ENCODE data around the gene ALOX12B.

The ALOX12B gene

DNA sequence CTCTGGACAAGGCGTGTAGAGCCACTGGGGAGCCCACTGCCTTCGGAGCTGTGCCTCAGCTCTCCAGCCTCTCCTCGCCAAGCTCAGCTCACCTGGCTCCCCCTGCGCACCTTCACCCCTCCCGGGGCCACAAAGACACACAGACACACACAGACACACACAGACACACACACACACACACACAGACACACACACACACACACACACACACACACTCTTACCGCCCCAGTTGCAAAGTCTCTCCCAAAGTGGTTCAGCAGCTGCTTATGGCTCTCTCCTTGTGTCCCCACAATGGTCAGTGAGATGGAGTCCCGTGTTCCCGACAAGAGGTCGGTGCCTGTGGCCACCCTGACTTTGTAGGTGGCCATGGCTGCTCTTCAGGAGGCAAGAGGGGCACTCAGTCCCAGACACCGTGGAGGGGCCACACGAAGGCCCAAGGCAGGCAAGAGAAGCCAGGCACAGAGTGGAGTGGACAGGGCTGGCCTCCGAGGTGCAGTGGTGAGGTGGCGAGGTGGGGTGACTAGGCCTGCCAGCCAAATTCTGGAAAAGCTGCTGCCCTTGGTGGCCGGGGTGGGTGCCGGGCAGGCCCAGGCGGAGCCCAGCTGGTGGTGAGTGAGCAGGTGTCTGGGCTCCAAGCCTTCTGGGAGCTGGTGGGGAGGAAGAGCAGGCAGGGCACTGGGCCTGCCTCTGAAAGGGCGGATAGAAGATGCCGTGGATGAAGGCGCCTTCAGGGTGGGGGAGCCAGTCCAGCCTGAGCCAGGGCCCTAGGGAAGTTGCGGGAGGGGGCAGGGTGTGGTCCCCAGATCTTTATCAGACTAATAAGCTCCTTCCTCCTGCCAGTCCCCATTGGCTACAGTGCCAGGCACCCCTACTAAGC, at the start of gene ALOX12B:
ALOX12B (minus strand) TSS at position 642 of the 877 bp plus-strand sequence; CDS start at position 368, 274 bp downstream.
- no peak for DNase-seq

DNA sequence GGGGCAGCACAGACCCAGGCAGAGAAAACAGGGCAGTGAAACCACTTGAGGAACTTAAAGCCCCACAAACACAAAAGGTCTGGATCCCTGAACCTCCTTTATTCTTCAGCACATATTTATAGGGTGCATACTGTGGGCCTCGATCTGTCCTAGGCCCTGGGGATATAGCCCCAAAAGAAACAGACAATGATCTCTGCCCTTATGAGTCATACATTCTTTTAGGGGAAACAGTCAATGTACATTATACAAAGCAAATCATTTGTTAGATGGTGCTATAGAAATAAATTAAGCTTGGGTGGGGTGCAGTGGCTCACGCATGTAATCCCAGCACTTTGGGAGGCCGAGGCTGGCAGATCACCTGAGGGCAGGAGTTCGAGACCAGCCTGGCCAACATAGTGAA, 46.4 kb upstream of the ALOX12B start:
- no peak for DNase-seq

DNA sequence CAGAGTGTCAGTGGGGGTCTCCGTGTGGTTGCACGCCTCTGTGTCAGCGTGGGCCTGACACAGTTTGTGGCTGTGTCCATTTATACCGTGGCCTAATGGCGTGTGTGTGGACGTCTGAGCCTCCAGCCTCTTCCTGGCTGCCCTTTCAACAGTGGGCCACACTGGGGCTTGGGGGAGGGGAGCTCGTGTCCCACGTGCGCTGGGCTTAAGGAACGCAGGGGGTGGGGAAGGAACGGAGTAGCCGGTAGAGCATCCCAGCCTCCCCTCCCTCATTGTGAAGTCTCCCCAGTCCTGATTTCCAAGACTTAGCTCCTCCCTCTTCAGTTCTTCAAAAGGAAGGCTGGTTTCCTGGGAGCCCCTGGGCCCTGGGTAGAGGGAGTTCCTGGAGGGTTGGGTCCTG, 45.9 kb upstream of the ALOX12B start:
- no peak for DNase-seq

DNA sequence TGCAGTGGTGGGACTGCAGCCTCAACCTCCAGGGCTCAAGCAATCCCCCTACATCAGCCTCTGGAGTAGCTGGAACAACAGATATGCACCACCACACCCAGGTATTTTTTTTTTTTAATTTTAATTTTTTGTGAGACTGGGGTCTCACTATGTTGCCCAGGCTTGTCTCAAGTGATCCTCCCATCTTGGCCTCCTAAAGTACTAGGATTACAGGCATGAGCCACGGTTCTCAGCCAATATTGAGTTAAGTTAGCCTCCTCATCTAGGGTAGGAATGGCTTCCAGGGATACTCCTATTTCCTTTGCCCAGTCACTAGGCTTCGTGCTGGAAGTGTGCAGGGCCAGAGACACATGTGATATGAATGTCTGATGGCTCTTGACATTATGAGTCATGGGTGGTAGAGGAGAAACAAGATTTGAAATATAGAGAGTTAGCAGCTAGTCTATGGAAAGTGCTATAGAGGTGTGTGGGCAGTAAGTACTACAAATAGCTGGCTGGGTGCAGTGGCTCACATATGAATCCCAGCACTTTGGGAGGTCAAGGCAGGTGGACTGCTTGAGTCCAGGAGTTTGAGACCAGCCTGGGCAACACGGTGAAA, 44.4 kb upstream of the ALOX12B start:
- DNase-seq: no peak

DNA sequence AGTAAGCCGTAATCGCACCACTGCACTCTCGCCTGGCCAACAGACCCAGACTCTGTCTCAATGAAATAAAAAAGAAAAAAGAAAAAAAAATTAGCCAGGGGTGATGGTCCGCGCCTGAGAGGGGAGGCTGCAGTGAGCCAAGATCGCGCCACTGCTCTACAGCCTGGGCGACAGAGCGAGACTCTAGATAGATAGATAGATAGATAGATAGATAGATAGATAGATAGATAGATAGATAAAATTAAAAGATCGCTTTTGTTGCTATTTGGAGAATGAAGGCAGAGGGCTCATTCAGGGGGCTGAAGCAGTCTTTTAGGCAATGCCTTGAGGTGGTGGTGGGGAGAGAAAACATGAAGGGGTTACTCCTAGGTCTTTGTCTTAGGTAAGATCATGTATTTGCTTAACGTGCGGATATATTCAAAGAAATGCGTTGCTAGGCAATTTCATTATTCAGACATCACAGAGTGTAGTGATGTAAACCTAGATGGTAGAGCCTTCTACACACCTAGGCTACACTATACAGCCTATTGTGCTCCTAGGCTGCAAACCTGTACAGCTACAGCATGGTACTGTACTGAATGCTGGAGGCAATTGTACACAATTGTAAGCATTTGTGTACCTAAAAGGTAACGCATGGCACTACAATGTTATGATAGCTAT, 40.7 kb upstream of the ALOX12B start:
- DNase-seq: no peak

DNA sequence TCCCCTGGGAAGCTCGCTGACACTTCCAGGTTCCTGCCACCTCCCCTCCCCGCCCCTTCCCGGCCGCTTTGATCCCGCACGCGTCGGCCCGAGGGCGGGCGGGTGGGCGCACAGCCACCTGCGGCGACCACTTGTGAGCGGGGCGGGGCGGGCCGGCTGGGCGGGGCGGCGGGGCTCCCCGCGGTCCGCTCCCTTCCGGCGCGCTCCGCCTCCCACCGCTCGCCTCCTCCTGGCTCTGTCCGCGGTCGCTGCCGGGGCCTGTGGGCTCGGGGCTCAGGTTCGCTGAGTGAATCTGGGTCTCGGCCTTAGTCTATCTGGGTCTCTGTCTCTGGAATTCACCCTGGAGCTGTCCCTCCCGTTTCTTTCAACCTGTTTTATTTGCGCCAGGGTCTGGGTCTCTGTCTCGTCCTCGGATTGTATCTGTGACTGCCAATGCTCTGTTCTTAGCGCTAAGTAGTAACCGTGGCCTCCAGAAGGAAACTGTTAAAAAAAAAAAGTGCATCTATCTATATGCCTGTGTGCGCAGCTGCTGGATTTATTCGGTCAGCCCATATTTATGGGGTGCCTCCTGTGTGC, 39.1 kb upstream of the ALOX12B start:
- peak; percentile 38 for DNase-seq

DNA sequence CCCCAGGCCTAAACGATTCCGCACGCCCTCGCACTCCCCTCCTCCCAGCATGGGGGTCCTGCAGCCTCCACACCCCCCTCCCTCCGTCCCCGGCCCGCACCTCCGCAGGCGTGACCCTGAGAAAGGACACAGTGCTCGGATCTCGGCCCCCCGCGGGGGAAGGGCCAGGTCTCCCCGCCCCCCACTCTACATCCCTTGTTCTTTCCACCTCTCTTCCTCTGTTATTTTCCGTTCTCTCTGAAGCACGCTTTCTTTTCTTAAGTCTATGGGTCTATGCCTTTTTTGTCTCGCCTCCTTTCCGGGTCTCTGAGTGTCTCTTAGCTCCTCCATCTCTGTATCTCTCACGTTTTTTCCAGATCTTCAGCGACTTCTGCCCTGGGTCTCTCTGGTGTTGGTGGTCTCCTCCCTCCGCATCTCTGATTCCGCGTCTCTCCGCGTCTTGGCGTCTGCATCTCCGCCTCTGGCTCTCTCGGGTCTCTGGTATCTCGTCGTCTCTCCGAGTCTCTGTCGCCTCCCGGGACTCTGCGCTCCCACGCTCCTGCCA, 38.5 kb upstream of the ALOX12B start:
- DNase-seq: no peak

DNA sequence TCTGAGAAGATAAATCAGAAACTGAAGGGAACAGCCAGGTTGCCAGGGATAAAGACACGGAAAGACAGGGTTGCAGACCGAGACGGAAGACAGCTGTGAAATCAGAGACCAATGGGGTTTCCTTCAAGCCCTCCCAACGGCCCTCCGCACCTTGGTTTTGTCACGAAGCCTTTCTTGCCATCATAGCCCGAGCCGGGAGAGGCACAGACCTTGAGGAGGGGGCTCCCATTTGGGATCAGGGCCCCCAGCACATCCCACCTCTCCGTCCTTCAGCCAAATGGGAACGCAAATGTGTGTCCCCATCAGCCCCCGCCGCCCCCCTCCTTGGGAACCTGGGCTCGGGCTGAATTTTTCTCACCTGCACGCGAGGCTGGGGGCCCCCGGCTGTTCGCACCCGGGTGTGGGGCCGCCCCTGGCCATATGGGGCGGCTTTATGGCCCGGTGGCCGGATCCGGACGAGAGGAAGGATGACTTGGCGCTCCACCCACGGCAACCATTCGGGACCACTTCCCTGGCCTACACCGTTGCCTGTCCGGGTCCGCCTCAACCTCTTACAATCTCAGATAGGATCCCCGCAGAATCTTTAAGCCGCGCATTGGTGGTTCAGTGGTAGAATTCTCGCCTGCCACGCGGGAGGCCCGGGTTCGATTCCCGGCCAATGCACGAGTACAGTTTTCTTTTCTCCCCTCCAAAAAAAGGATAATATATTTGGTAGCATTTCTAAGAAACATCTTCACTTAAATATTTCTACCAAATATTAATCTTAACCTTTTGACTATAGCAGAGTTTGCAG, 37.8 kb upstream of the ALOX12B start:
- peak; percentile 75 for DNase-seq

DNA sequence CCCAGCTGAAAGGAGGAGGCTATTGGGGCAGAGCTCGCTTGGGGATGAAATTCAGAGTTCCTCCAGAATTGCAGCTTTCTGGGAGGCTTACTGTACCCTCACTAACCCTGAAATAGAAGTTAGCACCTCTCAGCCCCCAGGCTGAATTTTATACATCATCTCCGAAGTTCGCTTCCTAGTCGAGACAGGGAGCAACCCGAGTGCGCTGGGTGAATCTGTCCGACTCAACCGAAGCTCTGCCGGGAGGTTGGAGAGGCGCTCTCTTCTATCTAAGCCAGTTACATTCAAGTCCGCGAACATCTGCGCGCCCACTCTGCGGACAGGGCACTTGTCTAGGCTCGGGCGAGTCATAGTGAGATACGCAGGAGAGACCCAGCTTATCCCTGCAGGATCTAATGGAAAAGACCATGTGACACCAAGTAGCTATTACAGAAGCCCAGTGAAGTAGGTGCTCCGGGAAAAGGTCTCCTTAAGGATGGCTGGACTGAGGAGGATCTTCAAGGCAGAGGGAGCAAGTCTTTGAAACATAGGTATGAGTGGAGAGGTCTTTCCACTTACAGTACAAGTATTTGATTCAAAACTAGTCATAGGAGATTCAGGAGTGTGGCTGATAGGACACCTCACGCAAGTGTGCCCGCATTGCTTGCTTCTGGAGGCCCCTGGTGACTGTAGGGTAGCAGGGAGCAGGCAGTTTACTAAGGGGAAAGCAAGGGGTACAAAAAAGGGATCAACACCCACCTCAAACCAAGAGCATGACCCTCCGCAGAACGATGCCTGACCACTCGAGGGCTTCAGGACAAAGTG, 37.0 kb upstream of the ALOX12B start:
- DNase-seq: peak; percentile 17

DNA sequence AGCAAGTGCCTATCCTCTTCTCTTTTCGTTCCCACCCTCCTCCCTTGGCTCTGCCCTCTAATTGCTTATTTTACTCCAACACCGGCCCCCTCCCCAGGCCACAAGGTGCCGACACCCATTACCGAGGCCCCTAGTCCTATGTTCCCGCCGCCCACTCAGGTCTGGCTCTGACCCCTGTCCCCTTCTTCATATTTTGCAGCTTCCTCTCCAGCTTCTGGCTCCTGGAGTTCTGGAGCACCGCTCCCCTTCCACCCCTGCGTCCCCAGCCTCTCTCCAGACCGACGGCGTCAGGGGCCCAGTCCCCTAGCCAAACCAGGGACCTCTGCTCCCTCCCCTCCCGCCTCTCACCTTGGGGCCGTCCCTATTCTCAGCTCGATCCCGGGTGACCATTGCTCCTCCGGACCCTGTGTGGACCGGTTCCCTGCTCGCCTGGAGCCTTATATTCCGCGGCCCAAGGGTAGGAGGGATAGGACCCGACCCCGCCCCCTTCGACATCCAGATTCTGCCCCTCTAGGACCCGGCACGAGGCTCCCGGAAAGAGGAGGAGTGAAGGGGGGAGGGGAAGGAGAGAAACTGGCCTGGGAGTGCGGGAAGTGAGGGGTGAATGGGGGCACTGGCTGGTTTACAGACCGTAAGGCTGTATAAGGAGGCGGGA, 36.3 kb upstream of the ALOX12B start, which contains the start of gene HES7:
HES7 (minus strand) TSS at position 412 of the 655 bp plus-strand sequence; CDS start at position 390, 22 bp downstream.
- no peak for DNase-seq

DNA sequence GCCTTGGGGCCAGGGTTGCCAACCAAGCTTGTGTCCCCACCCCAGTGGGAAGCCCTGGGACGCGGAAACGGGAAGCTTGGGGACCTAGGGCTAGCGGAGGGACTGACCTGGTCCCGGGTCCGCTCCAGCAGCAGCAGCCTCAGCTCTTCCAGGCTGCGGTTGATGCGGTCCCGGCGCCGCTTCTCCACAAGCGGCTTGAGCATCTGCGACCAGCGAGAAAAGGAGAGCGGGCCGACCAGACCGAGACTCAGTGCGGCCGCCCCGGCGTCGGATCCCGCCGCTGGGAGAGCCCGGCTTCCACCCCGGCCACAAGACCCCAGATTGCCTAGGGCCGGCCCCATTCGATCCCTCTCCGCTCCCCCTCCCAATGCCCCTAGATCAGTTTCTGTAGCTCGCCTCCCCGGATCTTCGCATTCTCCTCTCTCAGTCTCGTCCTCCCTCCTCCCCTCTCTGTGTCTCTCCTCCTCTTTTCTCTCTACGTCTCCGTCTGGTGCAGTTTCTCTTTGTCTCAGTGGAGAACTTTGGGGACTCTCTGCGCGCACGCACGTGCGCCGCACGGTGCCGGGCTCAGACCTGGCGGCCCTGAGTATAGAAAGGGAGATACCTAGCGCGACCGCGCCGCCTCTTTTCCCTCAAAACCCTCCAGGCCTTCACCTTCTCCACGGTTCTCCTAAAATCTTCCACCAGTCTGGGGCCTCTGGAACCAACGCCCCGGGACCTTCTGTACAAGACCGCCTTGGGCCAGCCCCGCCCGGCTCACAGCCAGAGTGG, 35.6 kb upstream of the ALOX12B start:
- peak; percentile 31 for DNase-seq

DNA sequence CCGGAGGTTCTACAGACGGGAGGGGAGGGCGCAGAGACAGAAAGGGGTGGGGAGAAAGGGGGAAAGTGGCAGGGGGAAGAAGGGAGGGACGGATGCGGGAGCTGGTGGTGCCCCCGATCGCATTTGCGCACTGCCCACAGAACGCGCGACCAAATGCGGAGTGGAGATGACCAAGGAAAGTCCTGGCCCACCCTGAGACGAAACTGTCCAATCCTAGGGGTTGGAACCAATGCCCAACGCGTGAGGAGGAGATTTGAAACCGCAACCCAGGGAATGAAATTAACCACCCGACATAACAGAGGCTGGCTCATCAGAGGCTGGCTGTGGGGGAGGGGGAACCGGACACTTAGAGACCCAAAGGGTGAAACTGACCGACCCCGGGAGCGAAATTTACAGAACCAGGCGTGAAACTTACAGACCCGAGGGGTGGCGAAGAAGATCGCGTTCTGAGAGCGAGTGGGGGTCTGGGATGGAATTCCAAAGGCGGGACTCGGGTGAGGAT, 35.0 kb upstream of the ALOX12B start:
- DNase-seq: peak; percentile 6

DNA sequence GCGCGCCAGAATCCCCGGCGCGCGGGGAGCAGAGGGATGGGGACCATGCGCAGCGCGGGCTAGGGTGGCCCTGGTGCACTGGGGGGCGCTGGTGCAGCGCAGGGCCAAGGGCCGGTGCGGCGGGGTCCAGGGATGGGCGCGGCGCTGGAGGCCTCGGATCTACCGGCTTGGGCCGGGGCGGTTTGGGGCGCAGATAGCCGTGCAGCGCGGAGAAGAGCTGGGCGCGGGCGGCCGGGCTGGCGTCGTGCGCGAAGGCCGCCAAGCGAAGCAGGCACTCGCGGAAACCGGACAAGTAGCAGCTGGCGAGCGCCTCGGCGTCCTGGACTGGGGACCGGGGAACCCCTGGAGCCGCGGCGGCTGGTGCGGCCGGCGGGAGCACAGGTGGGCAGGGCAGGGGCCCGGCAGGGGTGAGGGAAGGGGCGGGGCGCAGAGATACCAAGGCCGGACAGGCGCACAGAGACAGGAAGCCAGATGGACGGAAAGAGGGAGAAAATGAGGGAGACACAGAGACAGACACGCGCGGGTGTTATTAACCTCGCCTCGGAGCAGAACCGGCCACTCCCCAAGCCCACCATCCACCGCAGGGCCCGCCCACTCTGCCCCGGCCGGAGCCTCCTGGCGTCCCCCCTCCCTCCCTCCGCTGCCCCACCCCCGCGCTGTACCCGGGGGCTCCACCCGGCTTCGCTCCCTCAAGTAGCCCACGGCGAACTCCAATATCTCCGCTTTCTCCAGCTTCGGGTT, 34.3 kb upstream of the ALOX12B start:
- peak; percentile 31 for DNase-seq

DNA sequence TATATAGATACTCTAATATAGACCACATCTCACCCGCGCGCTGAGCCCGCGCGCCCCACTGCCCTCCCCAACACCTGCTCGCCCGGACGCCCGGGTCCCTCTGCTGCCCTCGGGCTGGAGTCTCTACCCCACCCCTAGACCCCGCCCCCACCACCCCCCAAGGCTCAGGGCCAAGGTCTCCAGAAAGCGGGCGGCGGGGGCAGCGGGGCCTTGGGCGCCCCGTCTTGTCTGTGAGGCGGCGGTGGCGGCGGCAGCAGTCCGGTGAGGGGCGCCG, 33.8 kb upstream of the ALOX12B start:
- DNase-seq: no peak

DNA sequence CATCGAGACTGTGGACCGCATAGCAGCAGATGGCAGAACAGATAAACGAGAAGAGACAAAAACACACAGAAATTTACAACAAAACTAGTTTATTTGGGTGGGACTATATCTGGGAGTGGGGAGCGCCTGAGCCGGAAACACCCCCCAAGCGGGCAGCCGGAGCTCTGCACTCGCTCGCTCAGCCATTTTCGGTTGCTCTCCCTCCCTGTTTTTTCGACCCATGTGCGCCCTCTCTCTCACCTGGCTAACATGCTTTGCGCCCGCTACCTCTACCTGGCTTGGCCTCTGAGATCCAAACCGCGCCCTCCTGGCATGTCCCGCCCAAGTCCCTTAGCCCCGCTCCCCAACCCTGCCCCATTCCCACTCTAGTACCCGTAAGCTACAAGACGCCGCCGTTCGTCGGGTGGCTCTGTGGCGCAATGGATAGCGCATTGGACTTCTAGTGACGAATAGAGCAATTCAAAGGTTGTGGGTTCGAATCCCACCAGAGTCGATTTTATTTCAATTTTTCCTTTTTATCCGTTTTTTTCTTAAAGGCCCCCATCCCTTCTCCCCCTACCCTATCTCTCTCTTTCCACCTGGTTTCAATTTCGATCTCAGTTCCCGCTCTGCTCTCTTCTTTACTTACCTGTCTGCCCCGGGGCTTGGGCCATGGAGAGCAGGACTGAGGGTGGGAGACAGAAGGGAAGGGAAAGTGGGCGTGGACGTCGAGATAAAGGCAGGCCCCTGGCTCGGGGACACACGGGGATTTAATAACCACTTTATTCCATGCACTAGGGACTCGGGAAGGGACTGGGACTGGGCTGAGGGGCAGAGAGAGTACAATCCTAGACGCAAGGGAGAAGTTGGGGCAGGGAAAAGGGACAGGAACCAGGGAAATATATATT, 33.2 kb upstream of the ALOX12B start:
- peak; percentile 61 for DNase-seq

DNA sequence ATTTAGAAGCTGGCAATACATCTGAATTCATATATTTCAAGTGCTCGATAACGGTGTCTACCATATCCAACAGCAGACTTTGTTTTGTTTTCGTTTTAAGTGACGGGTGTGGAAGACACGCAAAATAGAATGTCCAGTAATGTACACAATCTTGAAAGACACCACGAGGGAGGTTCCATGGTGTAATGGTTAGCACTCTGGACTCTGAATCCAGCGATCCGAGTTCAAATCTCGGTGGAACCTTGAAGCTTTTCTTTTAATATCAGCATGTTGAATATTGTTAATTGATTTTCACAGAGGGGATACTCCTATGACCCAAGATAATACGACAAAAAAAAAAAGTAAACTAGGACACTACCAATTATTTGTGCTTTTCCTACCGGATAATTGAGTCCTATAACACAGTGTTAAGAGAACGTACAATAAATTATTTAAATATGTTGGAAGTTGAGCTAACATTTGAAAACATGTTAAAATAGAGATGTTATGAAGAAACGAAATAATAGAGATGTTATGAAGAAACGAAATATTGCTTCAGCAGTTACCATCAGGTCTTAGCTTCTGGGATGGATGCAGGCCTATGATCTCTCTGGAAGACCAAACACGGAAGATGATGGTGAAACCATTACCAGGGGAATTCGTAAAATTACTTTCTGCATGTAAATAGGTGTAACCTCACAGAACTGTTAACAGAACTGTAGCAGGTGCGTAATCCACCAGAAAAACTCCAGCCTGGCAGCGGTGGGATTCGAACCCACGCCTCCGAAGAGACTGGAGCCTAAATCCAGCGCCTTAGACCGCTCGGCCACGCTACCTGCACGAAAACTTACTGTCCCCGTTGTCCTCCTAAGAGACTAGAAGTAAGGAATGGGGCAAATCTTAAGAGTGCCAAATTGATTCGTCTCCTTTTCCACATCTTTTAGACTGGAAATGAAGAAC, 32.3 kb upstream of the ALOX12B start:
- peak; percentile 77 for DNase-seq

Data from stimulated activated naive CD4-positive, alpha-beta T cell treated with Interleukin-2 at 50 U/mL for 16 hours (primary cell).